Natural killer cell (primary cell): Measurements from ENCODE around the gene GLI1. TPM values are rescaled to one million over a fixed set of nuclear protein-coding genes. Genes with fewer than 3 reads are reported as not detected.

Experiments used
- ATAC-seq, 3 donors: fragments of 150-1000 bp in 2 of 3; fragments of 200-7000 bp in 1 of 3; cut with Tn5 transposase; 1 replicate in 1 of 3; 2 replicates in 2 of 3; pipeline ENCODE4 v1.10.0; 2021; ENCODE audit warnings: mild to moderate bottlenecking in 2 of 3, moderate library complexity in 2 of 3
- DNase-seq, 2 donors: peaks; one replicate each; pipeline versions ENCODE4 v3.0.0 to v3.0.0-alpha.2; 2013 to 2021; ENCODE audit warnings: mixed read lengths in 1 of 2
- H3K27ac ChIP-seq: one replicate; pipeline ENCODE4 v1.5.1; 2013; ENCODE audit warnings: mild to moderate bottlenecking, low read length
- H3K27me3 ChIP-seq: one replicate; pipeline ENCODE4 v1.6.1; 2013; ENCODE audit warnings: low read length; ENCODE audit not compliant: control insufficient read depth, insufficient read depth
- H3K36me3 ChIP-seq: one replicate; pipeline ENCODE4 v1.6.1; 2013; ENCODE audit warnings: low read length; ENCODE audit not compliant: control insufficient read depth, insufficient read depth
- H3K4me1 ChIP-seq: one replicate; pipeline ENCODE4 v1.6.1; 2013; ENCODE audit warnings: low read length; ENCODE audit not compliant: control insufficient read depth, insufficient read depth
- H3K4me3 ChIP-seq: one replicate; pipeline ENCODE4 v1.5.1; 2013; ENCODE audit warnings: low read length
- H3K9me3 ChIP-seq: one replicate; pipeline ENCODE4 v1.6.1; 2013; ENCODE audit warnings: low read length; ENCODE audit not compliant: control insufficient read depth, insufficient read depth
- H3K27ac Mint-ChIP-seq, 2 donors: one replicate each; pipeline ENCODE4 v1.8.0; 2022; ENCODE audit warnings: mild to moderate bottlenecking in 2 of 2, mixed read lengths in 2 of 2, moderate library complexity in 1 of 2
- H3K27me3 Mint-ChIP-seq, 2 donors: one replicate each; pipeline ENCODE4 v1.8.0; 2022; ENCODE audit warnings: low read depth in 2 of 2, mixed read lengths in 2 of 2
- H3K36me3 Mint-ChIP-seq: one replicate; pipeline ENCODE4 v1.8.0; 2022; ENCODE audit warnings: mixed read lengths
- H3K4me1 Mint-ChIP-seq, 2 donors: one replicate each; pipeline ENCODE4 v1.8.0; 2022; ENCODE audit warnings: mixed read lengths in 2 of 2
- H3K4me3 Mint-ChIP-seq: one replicate; pipeline ENCODE4 v1.8.0; 2022; ENCODE audit warnings: mild to moderate bottlenecking, moderate library complexity, mixed read lengths
- H3K9me3 Mint-ChIP-seq, 2 donors: one replicate each; pipeline ENCODE4 v1.8.0; 2022; ENCODE audit warnings: mixed read lengths in 2 of 2
- CTCF ChIP-seq: fragments of 200-600 bp; IDR thresholded peaks from one replicate; pipeline ENCODE4 v1.8.0; 2022; ENCODE audit warnings: antibody characterized with exemption
- WGBS: methylation state at CpG from one replicate; pipeline ENCODE4 v1.1.7; 2013; ENCODE audit warnings: missing lambda C conversion rate; ENCODE audit not compliant: insufficient coverage; 5-methylcytosine and 5-hydroxymethylcytosine counted together
- intact Hi-C: fragments of 100-400 bp; cut with micrococcal nuclease; formaldehyde crosslinking; loops from one replicate; pipeline ENCODE4 v1.14.2; 2022
- total RNA-seq, 4 donors: library from RNA; stranded (reverse); fragments of 120-200 nt in 1 of 4; gene quantifications; one replicate each; pipeline versions ENCODE4 v1.2.3 to v1.2.4, GENCODE V29; 2013 to 2022

The GLI1 gene
- total RNA-seq, 3 donors from 2014 or later (not counting 1 experiment from before 2014, with no cell fraction given), result 0.50 to 1.4 (median 0.99) TPM

- Mint-ChIP-seq H3K27ac (peak overlapping the region in 1 of 2 donors; percentile 3), H3K4me1 (peaks cover 4 to 7% of the 10 kb centered on the region in 2 donors), H3K9me3 (no peaks in the 10 kb centered on the region), H3K36me3 (peaks cover 18% of the 10 kb centered on the region), H3K4me3 (no peak overlapping the region), H3K27me3 (no peaks in the 10 kb centered on the region)
- no peak overlapping the region for H3K27ac ChIP-seq
- no peaks in the 10 kb centered on the region for H3K27me3 ChIP-seq
- no peaks in the 10 kb centered on the region for H3K4me1 ChIP-seq
- TF ChIP-seq CTCF, result no peak
- intact Hi-C loops, result no loop called here
- no peak for DNase-seq
- peaks cover 46% of the 10 kb centered on the region for H3K36me3 ChIP-seq
- ATAC-seq, result no peak
- WGBS, result 95% methylated on average over 12 of the region's 12 CpGs
- H3K4me3 ChIP-seq, result no peak overlapping the region
- no peaks in the 10 kb centered on the region for H3K9me3 ChIP-seq
Measured at GRCh38 chr12:57497223-57498131, 37.9 kb downstream of the GLI1 start.

DNA sequence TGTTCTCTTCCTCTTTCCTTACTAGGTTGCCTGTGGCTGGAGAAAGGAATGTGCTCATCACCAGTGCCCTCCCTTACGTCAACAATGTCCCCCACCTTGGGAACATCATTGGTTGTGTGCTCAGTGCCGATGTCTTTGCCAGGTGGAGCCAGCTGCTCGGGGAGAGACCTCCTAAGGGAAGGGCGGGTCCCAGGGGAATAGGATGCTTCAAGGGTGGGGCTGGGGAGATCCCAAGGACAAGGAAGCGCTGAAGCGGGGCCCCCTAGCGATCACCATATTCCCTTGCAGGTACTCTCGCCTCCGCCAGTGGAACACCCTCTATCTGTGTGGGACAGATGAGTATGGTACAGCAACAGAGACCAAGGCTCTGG lies 38.5 kb downstream of the GLI1 start:
- ATAC-seq (peak in 1 of 3 donors; percentile 25), DNase-seq (no peak)
- Mint-ChIP-seq H3K9me3 (no peaks in the 10 kb centered on the region), H3K27me3 (no peaks in the 10 kb centered on the region), H3K4me1 (peaks cover 4 to 7% of the 10 kb centered on the region in 2 donors), H3K36me3 (peaks cover 18% of the 10 kb centered on the region), H3K4me3 (no peak overlapping the region), H3K27ac (peak overlapping the region in 1 of 2 donors; percentile 40)
- Histone ChIP-seq H3K27ac (no peak overlapping the region), H3K36me3 (peaks cover 44% of the 10 kb centered on the region), H3K9me3 (no peaks in the 10 kb centered on the region), H3K27me3 (no peaks in the 10 kb centered on the region), H3K4me1 (no peaks in the 10 kb centered on the region), H3K4me3 (no peak overlapping the region)
- no peak for TF ChIP-seq CTCF
- 97% methylated on average over 9 of the region's 9 CpGs for WGBS
- intact Hi-C loops, result no loop called here

DNA sequence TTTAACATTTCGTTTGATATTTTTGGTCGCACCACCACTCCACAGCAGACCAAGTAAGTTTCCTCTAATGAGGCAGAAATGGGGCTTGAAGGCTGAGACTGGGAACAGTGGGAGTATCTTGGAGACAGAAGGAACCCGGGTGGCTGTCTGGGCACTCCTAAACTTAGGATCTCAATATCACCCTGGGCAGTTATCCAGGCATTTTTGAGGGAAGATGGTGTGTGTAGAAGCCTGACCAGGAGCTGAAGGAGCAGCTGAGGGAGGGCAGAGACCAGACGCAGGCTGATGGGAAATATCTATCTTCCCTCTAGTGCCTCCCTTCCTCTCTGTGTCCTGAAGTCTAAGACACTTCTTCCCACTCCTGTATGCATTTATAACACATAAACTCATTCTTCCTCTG lies 39.0 kb downstream of the GLI1 start:
- Mint-ChIP-seq H3K9me3 (no peaks in the 10 kb centered on the region), H3K4me3 (no peak overlapping the region), H3K36me3 (peaks cover 18% of the 10 kb centered on the region), H3K4me1 (peaks cover 4 to 7% of the 10 kb centered on the region in 2 donors), H3K27ac (peak overlapping the region in 1 of 2 donors; percentile 40), H3K27me3 (no peaks in the 10 kb centered on the region)
- no peak overlapping the region for H3K27ac ChIP-seq
- TF ChIP-seq CTCF, result no peak
- peaks cover 44% of the 10 kb centered on the region for H3K36me3 ChIP-seq
- H3K4me3 ChIP-seq, result no peak overlapping the region
- no peaks in the 10 kb centered on the region for H3K27me3 ChIP-seq
- no peaks in the 10 kb centered on the region for H3K9me3 ChIP-seq
- 100% methylated on average over 3 of the region's 4 CpGs for WGBS
- no peaks in the 10 kb centered on the region for H3K4me1 ChIP-seq
- no peak for DNase-seq
- intact Hi-C loops, result no loop called here
- ATAC-seq, result no peak
